ENCODE data around the gene LAMA3.

LAMA3 gene

DNA sequence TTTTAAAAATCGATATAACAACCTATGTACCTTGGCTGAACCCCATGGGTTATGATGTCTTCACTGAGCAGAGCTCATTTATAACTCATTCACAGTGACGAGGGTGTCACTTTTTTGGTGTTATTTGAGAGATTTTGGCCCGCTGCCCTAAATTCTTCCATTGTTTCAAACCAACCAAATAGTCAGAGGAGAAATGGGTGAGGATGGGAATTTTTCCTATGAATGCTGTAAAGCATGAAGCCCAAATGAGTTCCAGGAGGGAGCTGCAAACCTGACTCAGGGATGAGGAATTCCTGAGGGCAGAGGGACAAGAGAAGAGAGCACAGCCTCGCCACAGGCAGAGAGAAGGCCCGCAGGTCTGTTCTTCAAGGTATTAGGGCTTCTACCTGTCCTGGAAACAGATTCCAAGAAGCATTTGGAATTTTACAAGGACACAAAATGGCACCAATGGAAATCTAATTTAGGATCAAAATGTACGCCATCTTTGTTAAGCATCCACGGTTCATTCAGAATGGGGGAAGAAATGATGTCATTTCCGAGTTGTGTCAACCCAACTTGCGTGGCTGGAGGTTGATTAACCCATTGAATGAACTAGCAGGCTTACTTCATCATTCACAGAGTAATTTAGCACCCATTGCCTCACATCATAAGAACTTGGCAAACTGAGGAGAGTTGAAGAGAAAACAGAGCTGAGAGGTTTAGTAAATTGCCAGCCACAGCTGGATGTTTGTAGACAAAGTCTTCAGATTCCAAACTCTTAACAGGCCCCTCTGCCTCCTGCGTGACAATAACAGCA lies 133.5 kb downstream of the LAMA3 start:
- no peak for DNase-seq (ENCODE audit: low spot score)

DNA sequence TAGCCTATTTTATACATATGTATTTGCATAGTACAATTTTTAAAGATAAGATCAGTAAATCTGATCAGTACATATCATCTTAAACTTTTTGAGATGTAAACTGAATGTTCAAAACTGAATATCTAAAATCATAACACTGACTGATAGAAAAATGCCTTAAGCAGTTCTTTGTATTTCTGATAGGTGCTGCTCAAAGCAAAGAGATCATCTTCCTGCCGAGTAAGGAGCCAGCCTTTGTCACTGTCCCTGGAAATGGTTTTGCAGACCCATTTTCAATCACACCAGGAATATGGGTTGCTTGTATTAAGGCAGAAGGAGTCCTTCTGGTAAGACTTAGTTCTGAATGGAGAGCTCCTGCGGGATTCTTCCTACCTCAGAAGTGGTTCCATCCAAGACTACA lies 135.0 kb downstream of the LAMA3 start:
- DNase-seq (ENCODE audit: low spot score), result no peak

DNA sequence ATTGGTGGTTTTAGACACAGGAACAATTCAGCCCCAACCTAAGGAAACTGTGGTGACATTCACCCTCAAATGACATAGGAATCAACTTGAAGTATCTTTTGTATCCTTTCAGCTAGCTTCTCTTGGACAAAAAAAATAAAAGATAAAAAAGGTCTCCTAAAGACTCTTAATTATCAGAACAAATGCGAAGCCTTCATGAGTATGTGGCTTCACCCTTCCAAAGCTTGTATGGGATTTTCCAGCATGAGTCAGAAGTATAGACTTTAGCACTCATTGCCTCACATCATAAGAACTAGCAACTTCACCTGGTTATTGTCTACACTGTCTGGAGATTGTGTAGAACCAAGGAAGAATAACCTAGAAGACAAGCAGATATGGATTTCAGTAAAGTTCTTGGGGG lies 135.4 kb downstream of the LAMA3 start:
- no peak for DNase-seq (ENCODE audit: low spot score)

DNA sequence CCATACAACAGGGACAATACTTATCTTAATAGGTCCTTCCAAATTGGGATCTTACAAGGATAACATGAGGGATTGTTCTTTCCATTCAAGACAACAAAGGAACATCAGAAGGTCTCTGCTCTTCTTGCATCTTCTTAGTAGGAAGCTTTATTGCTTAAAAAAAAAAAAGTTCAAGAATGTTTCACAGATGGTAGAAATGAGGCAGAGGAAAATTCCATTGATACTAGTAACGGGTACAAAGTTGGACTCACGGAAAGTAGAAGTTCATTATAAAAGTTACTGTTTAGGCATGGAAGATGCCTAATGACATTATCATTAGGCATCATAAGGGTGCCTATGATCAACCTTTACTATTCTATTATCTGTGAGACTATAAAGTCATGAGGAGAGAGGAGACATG lies 136.2 kb downstream of the LAMA3 start:
- DNase-seq (ENCODE audit: low spot score), result no peak

DNA sequence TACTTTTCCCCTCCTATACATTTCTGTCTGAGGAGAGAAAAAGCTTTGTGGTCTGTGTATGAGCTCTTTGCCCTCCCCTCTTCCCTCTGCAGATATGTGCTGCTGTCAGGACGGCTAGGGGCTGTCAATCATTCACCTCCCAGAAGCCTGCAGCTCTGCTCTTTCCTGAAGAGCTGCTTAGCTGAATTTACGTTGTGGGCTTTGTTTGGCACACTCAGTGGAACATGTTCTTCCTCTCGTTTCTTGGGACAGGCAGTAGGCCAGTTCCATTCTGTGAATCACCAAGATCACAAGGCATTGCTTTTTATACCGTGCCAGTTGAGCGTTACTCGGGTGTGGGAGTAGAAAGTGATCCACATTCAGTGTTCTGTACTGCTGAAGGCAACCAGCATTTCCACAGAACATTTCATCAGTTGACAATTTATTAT lies 136.7 kb downstream of the LAMA3 start:
- DNase-seq (ENCODE audit: low spot score), result no peak

DNA sequence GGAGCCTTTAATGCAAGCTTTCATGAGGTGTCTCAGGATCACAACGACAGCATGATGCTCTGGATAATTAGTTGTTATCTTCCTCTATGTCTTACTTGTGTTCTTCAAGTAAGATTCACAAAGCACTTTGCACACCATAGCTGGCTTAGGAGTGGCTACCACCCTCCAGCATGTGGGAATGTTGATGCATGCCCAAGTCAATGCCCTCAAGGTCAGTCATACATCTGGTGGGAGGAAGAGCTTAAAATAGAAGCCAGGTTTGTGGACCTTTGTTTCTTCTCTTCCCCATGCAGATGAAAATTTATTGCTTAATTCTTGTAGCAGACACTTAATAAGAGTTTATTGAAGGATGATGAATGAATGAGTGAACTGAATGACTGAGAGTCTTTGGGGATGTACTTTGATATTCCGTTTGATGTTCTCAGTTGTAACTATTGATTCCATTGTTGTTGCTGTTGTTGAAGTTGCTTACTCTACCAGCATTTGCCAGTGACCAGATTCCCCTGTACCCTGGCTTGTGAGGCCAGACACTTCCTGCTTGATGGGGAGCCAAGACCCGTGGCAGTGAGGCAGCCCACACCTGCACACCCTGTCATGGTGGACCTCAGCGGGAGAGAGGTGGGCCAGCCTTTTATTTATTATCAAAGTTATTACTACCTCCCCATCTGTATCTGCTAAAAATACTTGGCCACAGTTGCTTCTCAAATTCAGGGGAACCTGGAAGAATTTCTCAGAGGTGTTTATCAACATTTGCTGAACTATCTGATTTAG lies 137.8 kb downstream of the LAMA3 start:
- no peak for DNase-seq (ENCODE audit: low spot score)

DNA sequence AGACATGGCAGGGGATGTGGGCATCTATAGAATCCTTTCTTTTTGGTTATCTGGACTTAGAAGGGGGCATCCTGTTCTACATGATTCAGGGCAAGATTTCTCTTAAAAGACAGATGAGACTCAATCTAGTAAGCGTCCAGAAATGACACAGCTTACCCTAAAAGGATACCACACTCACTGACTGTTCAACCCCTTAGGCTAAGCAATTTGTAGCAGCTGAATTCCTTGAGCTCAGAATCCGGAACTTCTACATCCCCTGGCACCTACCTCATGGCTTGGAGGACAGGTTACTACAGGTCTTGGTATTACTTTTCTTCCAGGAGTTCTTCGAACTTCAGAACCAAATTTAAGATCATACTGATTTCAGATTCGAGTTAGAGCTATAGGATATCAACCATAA lies 138.4 kb downstream of the LAMA3 start:
- no peak for DNase-seq (ENCODE audit: low spot score)

DNA sequence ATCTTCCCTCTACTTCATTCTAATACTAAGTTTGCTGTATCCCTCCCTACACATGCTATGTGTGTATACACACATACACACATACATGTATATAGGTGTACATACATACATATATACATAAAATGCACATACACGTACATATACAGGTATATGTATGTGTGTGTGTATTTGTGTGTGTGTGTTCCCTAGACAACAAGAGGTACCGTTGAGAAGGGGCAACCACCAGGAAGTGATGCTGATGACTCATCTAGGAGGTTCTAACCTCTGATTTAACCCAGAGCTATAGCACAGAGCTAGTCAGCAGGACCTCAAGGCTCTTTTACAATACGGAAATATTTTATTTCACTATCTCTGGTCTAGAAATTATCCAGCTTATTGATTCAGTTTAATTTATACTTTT lies 139.2 kb downstream of the LAMA3 start:
- DNase-seq (ENCODE audit: low spot score), result no peak

DNA sequence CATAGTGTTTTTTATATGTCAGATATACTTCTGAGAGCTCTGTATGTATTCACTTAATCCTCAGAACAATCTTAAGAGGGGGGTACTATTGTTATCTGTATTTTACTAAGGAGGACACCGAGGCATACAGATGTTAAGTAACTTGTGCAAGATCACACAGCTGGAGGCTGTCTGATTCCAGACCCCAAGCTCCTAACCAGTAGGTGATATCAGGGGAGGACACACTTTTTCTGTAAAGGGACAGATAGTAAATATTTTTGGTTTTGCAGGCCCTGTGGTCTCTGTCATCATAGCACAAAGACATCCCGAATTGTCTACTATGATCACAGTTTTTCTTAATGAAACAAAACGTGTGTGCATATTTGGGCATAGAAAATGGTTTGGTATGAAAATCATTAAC lies 143.7 kb downstream of the LAMA3 start:
- DNase-seq (ENCODE audit: low spot score), result peak; percentile 8

DNA sequence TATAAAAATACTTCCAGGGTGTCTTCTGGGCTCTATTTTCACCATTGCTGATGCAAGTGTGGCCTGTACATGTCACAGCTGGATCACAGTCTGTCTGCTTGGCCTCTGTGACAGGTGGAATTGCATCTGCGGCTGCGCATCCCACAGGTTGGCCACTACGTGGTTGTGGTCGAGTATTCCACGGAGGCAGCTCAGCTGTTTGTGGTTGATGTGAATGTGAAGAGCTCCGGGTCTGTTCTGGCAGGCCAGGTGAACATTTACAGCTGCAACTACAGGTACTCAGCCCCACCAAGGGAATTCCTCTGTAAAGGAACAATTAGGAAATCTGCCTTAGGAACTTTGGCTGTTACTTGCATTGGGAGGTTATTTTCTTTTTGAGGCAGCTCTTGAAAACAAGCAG lies 144.5 kb downstream of the LAMA3 start:
- DNase-seq (ENCODE audit: low spot score), result no peak

DNA sequence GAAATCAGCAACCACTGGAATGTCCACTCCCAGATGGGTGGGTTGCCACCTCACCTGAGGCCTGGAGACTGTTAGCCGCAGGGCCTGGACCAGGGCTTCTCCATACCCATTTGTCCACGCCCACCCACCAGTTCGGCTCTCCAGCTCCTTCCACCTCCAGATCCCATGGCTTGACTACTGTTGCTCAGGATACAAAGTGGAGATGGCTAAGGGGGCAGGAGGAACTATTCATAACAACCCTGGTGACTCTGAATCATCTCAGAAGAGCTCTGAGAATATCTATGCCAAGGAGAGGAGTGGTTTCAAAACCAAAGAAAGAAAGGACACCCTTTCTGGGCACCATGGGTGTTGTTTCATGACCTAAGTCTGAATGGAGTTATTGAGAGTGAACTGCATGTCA lies 145.8 kb downstream of the LAMA3 start:
- DNase-seq (ENCODE audit: low spot score), result no peak

DNA sequence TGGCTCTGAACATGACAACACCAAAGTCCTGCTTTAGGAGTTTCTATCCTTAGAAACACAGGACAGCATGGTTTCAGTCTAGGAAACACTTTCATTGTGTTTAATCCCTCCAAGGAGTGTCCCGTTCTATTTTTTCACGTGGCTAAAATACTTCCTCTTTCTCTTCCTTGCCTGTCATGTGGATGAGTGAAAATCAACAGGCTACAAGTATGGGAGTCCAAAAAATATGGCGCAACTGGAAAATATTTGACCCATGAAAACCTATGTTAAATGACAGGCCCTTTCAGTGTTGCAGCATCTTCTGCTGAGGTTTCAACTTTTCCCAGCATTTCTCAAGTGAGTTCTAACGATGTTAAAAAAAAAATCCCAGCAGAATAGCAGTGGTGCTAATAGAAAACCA lies 146.3 kb downstream of the LAMA3 start:
- no peak for DNase-seq (ENCODE audit: low spot score)

DNA sequence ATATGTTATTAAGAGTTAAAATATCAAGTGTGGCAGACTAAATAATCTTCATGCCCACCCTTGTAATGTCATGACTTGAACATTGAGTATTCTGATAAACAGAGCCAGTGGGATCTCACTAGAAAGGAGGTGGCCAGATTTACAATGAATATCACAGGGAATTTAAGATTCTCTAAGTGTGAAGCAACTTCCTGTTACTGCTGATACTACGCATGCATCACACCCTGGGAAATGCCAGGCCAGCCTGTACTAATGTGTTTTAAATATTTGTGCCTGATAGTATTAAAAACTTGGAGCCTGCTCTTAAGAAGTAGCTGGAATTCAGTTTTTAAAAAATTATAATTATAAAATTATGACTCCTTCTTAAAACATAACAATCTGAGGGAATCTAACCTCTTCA lies 148.3 kb downstream of the LAMA3 start:
- no peak for DNase-seq (ENCODE audit: low spot score)

DNA sequence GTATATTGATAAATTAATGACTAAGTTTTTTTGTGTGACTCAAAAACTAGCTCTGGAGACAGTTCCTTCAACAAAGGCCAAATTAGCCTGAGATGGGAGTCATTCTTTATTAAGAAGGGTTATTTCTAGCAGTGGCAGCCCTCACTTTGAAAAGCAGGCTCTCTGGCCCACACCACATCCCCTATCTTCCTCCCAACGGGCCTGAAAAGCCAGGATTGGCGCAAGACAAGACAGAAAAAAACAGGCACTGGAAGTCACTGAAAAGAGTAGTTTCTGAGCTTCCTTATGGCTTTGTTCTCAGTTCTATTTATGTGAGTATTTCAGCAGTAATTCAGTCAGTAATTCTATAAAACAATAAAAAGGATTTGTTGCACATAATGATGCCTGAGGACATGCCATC lies 149.0 kb downstream of the LAMA3 start:
- DNase-seq (ENCODE audit: low spot score), result no peak

DNA sequence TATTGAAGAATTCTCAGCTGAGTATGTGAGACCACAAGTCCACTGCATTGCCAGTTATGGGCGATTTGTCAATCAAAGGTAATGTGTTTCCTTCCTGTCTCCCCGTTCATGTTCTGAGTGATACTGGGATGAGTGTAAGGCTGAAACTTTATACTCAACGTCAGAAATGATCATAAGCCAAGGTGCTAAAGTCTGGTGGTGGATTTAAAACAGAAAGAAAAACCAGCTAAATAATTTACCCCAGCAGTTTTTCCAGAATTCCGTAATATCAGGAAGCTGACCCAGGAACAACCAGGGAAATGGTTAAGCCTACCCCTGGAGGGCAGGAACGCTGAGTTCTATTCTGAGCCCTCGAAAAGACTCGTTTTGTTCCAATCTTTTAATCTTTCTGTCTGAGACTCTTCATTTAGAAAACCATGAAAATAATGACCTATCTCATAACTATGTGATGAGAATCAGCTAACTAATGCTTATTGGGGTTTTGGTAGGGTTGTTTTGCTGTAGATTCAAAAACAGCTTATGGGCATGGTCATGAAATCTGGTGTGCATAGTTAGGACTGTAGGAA lies 149.6 kb downstream of the LAMA3 start:
- DNase-seq (ENCODE audit: low spot score), result no peak

DNA sequence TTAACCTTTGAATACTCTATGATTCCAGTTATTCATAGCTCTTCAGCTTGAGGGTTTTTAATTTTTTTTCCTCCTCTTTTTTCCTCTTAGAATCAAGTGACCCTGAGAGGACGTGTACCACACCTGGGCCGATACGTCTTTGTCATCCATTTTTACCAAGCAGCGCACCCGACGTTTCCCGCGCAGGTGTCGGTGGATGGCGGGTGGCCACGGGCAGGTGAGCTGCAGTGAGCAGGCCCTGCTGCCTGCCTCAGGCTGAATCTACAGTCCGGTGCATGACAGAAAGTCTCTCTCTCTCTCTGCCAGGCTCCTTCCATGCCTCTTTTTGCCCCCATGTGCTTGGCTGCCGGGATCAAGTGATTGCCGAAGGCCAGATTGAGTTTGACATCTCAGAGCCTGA lies 153.1 kb downstream of the LAMA3 start:
- no peak for DNase-seq (ENCODE audit: low spot score)

DNA sequence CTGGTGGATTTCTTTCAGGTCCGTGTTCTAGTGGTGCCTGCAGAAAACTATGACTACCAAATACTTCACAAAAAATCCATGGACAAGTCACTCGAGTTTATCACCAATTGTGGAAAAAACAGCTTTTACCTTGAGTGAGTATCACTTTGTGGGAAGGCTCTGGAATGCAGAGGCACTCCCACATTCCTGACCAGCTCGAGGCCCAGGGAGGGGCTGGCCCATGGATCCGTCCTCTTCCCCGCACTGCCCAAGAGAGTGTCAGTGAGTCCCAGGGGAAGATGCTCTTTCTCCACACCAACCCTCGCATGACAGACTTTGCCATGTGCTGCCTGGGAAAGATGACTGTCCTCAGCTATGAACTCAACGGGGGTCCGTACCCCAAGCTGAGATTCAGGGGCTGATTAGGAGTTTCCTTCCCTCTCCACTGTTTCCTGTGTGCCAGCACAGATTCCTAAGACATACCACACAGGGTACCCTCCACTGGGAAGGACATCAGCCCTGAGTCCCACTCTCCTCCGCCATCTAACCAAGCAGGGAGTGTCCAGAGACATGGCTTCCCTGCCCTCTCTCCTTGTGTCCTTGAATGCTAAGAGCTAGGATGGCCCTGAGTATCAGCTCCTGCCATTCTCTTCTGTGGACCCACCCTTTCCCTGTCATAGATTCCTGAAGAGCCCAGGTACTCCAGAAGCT lies 155.9 kb downstream of the LAMA3 start:
- no peak for DNase-seq (ENCODE audit: low spot score)

DNA sequence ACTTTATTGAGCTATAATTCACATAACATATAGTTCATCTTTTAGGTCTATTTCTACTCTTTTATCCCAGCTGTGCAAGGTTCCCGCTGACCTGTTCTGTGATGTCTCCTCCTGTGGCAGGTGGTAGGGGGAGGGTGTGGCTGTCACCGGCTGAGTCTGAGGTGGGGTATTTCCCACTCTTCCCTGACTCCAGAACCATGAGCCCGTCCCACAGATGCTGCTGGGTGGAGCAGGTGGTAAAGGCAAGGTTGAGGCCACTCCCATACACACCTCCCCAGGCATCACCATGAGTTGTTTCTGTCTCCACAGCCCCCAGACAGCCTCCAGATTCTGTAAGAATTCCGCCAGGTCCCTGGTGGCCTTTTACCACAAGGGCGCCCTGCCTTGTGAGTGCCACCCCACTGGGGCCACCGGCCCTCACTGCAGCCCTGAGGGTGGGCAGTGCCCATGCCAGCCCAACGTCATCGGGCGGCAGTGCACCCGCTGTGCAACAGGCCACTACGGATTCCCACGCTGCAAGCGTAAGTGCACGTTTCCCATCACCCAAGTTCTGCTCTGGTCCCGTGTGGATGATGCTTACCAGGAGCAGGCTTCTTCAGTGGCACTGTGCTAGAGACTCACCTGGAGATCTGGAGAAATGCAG lies 156.9 kb downstream of the LAMA3 start:
- no peak for DNase-seq (ENCODE audit: low spot score)

DNA sequence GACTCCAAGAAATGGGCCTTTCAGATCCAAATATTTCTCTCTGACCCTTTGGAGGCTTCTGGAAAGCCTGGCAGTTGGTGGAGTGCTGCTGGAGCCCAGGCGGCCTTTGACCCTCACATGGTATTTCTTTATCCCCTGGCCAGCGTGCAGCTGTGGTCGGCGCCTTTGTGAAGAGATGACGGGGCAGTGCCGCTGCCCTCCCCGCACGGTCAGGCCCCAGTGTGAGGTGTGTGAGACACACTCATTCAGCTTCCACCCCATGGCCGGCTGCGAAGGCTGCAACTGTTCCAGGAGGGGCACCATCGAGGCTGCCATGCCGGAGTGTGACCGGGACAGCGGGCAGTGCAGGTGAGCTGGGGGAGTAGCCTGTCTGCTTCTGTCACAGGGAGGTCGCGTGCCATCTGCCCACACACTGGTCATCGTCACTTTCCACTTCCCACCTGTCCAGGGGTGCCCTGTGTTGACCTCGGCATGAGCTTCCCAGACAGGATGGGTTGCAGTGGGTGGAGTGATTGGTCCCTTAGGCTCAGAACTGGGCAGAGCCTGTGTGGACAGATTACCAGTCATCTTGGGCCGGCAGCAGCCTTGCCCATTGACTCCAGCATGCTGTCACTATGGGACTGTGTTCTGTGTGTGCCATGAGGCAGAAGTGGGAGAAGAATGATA lies 158.2 kb downstream of the LAMA3 start:
- no peak for DNase-seq (ENCODE audit: low spot score)

DNA sequence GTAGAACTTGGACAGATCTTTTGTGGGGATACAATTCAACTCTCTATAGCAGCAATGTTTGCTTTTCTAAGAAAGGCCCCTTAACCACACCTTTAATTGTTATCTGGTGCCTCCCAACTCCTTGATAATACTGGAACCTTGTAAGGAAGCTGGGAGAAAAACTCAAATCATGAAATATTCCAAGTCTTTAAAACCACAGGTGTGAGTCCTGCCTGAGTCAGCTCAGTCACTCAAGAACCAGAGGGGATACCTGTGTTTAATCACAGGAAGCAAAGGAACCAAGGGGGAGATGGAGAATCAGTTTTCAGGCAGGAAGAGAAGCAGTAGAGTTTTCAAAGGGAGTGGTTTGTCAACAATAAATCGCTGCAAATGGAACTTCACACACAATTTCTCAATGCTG lies 159.9 kb downstream of the LAMA3 start:
- DNase-seq (ENCODE audit: low spot score), result no peak

DNA sequence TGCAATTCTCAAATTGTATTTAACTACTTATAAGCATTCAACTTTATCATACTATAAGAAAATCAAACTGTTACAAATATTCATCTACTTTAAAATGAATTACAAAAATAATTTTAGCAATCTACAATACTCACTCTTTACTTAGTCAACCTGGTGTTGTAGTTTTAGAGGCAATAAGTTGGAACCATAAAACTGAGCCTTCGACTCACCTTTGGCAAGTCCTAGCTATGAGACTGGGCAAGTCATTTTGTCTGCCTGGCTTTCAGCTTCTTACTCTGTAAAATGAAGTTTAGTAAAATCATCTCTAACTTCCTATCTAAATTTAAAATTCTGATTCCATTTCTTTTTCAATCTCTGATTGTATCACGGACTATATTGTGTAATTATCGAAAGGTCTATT lies 161.0 kb downstream of the LAMA3 start:
- DNase-seq (ENCODE audit: low spot score), result no peak

Data from hematopoietic multipotent progenitor cell treated with erythropoietin and hydrocortisone succinate and interleukin-3 and kit ligand, for 15 days (in vitro differentiated cells).